ENCODE measurements around the gene SYNGR2. TPM values are rescaled to one million over a fixed set of nuclear protein-coding genes. Genes with fewer than 3 reads are reported as not detected.
"Not testable (repeated sequence)": the region's sequence is repeated elsewhere in the genome, so short reads cannot be mapped to it uniquely, and the experiment has no call there.

Gene SYNGR2
- polyA plus RNA-seq, 1 donor, result 134 TPM

DNA sequence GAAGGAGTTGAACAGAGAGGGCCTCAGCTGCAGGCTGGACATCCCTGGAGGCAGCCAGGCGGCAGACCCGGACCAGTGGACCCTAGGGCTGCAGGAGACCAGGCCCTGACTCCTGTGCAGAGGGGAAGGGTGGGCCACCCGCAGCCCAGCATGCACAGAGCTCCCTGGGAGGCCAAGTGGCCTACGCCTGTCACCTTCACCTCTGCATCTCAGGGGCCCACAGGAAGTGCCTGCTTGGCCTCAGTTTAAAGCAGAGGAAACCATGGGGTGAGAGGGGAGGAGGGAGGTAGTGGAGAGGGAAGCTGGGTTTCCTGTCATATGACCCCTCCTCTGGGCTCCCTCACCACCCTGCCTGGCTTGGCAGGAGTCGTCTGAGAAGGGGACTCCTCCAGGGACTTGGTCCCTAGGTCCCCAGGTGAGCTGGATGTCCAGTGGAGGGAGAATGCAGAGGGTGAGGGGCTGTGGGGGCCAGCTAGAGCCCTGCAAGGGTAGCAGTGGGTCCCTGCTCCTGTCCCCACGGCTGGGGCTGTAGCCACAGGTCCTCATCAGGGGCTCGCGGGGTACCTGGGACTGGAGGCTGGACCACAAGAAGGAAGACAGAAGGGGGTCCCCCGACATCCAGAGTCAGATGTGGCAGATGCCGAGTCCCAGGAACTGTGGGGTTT is 37.8 kb upstream of the SYNGR2 start, which contains the start of gene TMC8:
TMC8 (plus strand) TSS at position 335 of the 665 bp plus-strand sequence. CDS start 818 bp downstream, outside the sequence.
- no peak for DNase-seq

DNA sequence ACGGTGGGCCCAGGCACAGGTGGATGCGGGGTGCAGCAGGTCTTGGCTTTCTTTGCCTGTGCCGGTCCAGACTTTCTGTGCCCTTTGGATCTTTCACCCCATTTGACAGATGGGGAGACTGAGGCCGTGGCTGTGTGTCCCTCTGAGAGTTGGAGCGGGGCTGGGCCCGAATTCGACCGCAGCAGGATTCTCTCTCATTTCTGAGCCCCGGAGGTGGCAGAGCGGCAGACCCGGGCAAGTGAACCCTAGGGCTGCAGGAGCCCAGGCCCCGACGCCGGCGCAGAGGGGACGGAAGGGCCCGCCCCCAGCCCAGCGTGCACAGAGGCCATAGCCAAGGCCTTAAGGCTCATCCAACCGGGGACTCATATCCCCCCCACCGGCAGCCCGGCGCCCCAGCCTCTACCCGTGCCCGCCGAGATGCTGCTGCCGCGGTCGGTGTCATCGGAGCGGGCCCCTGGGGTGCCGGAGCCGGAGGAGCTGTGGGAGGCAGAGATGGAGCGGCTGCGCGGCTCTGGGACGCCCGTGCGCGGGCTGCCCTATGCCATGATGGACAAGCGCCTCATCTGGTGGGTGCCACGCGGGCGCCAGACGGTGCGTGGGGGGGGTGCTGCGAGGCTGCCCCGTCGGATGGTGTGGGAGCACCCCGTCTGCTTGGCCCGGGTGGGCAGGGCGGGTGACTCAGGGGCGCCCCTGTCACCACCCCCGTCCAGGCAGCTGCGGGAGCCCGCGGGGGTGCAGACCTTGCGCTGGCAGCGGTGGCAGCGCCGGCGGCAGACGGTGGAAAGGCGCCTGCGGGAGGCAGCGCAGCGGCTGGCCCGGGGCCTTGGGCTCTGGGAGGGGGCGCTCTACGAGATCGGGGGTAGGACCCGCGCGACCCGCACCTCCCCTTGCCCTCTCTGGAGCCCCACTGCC is 37.0 kb upstream of the SYNGR2 start:
- DNase-seq, result no peak

DNA sequence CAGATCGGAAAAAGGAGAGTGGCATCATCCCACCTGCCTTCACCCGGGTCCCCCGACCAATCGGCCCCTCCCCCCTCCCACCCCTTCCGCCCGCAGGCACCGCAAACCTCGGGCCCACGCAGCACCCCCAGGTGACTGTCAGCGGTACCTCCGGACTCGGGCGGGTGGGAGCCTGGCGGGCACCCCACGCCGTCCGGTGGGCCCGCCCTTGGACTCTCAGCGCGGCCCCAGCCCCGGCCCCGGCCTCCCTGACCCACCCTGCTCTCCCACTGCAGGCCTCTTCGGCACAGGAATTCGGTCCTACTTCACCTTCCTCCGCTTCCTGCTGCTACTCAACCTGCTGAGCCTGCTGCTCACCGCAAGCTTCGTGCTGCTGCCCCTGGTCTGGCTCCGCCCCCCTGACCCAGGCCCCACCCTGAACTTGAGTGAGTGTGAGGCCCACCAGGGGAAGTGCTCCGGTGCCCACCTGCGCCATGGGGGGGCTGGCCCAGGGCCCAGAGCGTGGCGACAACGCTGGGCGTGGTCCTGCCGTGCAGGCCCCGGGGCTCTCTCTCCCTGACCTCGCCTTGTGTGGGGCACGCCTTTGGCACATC is 36.2 kb upstream of the SYNGR2 start:
- DNase-seq, result no peak

DNA sequence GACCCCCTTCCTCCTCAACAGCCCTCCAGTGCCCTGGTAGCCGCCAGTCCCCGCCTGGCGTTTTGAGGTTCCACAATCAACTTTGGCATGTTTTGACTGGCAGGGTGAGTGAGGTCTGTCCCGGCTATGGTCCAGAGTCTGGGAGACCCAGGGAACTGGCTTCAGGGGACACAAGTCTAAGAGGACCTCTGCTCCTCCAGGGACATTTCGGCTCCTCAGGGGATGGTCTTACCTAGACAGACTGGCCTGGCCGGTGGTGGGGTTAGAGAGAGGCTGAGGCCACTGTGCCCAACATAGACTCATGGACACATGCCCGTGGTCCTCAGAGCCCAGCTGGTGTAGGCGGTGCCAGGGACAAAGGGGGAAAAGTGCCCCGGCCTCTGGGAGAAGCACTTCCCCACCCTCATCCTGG is 35.6 kb upstream of the SYNGR2 start:
- no peak for DNase-seq

DNA sequence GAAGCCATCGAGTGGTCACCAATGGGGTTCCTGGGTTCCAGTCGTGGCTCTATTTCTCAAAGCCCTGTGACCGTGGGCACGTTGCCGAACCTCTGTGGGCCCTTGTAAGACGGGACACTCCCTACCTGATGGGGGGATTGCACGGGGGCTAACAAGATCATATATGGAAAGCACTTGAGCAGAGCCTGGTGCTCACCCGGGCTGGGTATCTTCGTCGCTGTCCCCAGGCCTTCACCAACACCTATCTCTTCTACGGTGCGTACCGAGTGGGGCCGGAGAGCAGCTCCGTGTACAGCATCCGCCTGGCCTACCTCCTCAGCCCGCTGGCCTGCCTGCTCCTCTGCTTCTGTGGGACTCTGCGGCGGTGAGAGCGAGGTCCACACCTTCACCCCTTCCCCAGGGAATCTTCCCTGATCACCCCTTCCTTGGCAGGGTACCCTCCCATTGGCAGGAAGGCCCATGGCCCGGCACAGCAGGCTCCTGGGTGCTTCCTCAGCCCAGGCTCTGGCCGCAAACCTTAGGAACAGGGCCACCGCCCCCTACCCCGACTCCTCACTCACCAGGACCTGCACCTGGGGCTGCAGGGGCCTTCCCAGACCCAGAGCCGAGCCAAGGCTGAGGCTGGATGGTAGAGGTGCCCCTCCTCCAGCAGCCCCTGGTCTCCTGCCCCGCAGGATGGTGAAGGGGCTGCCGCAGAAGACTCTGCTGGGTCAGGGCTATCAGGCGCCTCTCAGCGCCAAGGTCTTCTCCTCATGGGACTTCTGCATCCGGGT is 35.0 kb upstream of the SYNGR2 start:
- DNase-seq, result no peak

DNA sequence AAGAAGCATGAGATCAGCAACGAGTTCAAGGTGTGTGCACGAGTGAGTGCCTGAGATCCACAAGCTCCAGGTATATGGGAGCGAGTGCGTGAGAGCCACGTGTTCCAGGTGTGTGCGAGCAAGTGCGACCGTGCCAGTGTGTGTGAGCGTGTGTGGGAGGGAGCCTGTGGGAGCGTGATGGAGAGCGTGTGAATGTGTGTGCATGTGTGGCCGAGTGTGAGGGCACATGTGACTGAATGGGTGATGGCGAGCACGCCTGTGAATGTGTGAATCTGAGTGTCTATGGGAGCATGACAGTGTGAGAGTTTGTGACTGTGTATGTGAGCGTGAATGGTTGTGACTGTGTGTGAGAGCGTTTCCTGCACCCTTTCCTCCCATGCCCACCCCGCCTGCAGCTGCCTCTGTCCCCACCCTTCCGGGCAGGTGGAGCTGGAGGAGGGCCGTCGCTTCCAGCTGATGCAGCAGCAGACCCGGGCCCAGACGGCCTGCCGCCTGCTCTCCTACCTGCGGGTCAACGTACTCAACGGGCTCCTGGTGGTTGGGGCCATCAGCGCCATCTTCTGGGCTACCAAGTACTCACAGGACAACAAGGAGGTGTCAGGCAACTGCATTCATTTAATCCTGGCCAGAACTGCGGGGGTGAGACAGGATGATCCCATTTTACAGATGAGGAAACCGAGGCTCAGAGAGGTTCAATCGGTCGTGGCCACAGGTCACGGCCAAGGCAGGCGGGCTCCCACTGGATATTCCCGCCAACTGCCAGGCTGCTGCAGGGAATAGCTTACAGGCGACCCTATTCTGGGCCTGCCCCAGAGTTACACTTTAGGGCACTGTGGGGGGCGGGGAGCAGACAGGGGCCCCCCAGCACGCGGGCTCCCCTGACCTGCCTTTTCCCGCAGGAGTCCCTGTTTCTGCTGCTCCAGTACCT is 34.1 kb upstream of the SYNGR2 start:
- no peak for DNase-seq

DNA sequence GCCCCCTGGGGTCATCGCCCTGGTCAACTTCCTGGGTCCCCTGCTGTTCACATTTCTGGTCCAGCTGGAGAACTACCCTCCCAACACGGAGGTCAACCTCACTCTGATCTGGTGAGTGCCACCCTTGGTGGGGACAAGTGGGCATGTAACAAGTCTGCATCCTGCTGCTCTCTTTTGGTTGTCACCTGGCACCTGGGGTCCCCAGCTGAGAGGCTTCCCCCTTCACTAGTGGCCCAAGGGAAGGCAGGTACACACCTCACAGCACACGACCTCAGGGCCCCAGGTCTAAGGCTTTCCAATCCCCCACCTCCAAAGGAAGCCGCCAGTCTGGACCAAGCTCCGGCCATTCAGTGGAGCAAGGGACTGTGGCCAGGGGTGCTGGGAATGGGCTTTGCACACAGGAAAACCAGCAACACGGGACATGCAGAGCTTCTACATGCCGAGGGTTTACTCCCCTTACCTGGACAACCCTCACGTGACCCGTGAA is 33.4 kb upstream of the SYNGR2 start:
- DNase-seq, result no peak

DNA sequence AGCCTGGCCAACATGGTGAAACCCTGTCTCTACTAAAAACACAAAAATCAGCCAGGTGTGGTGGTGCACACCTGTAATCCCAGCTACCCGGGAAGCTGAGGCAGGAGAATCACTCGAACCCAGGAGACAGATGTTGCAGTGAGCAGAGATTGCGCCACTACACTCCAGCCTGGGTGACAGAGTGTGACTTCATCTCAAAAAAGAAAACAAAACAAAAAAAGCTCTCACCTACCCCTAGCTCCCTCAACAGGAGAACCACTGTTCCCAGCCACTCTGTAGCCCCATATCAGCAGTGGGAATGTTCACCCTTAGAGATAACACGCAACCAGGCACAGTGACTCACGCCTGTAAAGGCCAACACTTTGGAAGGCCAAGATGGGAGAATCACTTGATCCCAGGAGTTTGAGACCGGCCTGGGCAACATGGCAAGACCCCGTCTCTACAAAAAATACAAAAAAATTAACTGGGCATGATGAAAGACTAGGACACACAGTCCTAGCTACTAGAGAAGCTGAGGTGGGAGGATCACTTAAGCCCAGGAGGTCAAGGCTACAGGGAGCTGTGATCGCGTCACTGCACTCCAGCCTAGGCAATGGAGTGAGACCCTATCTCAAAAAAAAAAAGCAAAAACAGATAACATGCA is 32.4 kb upstream of the SYNGR2 start:
- DNase-seq, result no peak

DNA sequence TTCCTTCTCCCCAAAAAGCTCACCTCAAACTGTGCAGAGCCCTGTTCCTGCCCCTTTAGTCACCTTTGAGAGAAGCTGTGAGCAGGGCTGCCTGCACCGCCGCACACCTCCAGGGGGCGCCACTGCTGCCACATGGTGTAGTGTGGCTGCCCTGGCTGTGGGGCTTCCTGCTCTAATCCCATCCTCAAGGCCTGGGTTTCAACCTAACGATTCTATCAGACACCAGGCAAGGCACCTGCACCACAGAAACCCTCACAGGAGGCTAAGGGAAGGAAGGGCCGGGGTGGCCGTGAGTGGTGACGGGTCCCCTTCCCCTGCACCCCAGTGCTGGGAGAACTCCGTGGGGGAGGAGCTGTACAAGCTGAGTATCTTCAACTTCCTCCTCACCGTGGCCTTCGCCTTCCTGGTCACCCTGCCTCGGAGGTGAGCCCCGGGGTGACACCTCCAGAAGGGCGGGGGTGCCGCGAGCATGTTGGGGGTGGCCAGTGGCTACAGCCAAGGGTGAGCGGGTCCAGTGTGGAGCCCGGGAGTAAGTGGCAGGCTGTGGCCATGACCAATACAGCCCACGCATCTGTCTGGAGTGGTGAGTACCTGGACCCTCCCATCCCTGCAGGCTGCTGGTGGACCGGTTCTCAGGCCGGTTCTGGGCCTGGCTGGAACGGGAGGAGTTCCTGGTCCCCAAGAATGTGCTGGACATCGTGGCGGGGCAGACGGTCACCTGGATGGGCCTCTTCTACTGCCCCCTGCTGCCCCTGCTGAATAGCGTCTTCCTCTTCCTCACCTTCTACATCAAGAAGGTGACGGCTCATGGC is 30.8 kb upstream of the SYNGR2 start:
- DNase-seq, result no peak

DNA sequence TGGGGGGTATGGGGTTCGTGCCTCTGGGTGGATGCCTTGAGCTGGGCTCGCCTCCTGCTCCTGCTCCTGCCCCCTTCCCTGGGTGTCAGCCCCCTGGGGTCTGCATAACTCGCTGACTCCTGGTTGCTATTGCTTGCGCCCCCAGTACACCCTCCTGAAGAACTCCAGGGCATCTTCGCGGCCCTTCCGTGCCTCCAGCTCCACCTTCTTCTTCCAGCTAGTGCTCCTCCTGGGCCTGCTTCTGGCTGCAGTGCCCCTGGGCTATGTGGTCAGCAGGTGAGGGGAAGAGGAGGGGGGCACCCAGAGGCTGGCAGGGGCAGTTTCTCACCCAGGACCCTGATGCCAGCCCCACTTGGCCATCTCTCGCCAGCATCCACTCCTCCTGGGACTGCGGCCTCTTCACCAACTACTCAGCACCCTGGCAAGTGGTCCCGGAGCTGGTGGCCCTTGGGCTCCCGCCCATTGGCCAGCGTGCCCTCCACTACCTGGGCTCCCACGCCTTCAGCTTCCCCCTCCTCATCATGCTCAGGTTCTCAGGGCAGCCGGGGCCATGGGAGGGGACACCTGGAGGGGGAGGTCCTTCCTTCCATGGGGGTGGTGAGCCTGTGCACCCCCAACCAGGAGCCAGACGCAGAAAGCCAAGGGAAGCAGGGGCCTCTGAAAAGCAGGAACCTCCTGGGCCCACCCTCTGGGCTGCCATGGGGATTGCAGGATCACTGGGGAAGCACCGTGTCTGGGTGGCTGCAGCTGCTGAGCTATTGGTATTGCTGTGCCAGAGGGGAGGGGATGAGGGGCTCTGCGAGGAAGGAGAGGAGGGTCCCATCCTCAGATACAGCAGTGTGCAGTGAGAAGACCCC is 29.9 kb upstream of the SYNGR2 start:
- no peak for DNase-seq

DNA sequence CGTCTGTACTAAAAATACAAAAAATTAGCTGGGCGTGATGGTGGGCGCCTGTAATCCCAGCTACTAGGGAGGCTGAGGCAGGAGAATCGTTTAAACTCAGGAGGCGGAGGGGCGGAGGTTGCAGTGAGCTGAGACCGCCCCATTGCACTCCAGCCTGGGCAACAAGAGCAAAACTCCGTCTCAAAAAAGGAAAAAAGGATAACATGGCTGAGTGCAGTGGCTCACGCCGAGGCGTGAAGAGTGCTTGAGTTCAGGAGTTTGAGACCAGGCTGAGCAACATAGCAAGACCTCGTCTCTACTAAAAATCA is 28.6 kb upstream of the SYNGR2 start:
- DNase-seq, result not testable (repeated sequence)

DNA sequence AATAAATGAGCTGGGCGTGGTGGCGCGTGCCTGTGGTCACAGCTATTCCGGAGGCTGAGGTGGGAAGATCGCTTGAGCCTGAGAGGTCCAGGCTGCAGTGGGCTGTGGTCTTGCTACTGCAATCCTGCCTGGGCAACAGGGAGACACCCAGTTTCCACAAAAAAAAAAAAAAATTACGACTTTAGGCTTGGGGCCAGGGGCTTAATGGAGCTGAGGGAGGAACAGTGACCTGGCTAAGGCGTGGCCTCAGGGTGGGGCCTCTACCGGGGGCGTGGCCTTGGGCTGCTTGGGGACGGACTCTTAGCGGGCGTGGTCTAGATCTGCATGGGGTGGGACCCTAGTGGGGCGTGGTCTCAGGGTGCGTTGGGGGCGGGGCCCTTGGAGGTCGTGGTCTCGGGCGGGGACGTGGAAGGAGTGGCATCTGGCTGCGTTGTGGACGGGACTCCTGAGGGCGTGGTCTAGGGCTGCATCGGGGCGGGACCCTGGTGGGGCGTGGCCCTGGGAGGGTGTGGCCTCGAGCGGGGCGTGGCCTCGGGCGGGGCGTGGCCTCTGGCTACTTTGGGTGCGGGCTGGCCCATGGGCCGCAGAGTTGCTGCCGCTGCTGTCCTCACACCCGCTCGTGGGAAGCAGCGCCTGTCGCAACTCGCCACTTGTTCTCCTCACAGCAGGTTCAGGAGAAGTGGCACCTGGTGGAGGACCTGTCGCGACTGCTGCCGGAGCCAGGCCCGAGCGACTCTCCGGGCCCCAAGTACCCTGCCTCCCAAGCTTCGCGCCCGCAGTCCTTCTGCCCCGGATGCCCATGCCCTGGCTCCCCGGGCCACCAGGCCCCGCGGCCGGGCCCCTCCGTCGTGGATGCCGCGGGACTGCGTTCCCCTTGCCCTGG is 28.0 kb upstream of the SYNGR2 start:
- DNase-seq, result peak; percentile 54

DNA sequence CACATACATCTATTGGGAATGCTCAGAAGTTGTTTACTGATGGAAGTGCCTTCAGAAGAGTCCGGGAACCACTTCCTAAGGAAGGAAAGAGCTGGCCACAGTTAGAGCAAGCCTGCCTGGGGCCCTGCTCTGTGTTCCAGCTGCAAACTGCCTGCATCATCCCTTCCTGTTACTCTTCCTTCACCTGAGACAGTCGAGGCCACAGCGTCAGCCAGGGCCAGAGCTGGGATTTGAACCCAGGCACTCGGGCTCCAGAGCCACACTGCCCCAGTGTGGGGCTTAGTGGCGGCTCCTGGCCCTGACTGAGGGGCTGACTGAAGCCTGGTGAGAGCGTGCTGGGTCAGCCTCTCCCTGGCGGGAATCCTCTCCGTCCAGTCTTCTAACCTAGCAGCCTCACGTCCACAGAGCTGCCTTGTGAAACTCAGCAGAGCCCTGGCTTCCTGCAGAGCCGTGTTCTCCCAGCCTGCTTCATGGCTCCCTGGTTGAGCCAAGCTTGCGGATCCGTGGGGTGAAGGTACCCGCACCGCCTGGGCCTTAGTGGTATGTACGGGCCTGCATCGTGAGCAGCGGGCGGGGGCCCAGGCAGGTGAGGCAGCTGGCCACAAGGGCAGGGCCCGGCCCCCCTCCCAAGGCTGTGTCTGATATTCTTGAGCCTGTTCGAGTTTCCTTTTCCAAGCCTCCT is 26.8 kb upstream of the SYNGR2 start:
- no peak for DNase-seq

DNA sequence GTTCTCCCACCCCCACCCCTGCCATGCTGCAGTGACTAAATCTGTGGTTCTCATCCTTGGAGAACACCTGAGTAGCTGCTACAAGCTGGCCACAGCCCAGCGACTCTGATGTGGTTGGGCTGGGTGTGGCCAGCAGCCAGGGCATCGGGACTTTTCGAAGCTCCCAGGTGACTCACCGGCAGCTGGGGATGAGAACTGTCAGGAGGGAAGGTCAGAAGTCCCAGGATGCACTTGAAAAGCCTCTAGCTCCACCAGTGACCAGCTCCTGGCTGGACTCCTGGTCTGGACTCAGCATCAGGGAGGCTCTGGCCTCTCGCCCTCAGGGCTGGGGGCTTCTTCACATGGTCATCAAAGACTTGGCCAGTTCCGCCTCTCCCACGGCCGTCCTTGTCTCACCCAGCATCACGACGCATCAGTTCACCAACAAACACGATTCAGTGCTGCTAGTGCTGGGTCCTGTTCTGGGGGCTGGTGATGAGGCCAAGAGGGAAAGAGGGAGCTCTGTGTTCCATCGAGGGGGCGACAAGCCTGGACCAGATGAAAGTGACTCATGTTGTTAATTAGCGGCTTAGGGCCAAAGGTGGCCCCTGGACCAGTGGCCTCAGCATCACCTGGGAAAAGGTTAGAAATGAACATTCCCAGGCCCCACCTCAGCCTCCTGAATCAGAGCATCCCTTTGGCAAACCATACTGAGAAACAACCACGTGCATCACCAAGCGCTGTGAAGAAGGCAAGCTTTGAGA is 26.1 kb upstream of the SYNGR2 start:
- DNase-seq, result no peak

DNA sequence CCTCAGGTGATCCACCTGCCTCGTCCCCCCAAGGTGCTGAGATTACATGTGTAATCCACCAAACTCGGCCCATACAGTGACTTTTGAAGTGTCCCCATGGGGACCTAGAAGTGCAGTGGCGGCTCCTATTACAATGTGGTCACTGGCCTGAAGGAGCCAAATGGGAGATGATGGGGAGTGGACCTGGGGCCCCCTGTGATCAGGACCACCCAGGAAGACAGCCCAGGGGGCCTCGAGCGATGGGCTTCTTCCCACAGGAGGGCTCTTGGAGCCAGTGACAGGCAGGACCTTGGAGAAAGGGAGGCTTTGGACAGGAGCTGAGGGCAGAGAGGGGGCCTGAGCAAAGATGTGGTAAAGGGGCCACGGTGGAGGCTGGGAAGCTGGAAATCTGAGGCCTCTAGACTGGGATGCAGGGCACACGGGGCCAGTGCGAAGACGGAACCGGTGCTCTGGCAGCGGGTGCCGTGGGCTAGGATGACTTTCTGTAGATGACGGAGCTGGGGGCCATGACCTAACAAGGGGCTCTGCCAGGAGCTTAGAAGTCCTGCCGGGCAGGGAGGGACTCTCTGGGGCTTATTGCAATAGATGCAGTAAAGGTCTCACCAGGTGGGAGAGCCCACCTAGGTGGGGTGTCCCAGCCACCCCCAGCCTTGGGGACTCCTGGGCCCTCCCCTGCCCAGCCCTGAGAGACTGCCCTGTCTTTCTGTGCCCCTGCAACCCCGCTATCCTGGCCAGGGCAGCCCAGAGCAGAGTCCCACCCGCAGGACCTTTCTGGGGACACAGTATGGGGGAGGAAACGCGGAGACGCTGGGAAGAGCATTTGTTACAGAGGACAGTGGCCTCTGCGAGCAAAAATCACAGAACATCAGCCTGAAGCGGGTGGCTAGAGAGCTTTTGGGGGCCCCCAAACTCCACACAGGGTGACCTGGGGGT is 24.9 kb upstream of the SYNGR2 start:
- DNase-seq, result no peak

Measured in hindlimb muscle (tissue), 1 donor.